ENCODE data around the gene RAB13. TPM values are rescaled to one million over a fixed set of nuclear protein-coding genes. Genes with fewer than 3 reads are reported as not detected.

RAB13 gene
- total and polyA plus RNA-seq, 2 of the 13 experiments (the other 11 are each of a cell fraction or from before 2014, with no cell fraction given) = 15.9 to 24.7 TPM

- H3K27ac ChIP-seq (ENCODE audit: extremely low read length, insufficient read depth, low read length) = peak overlapping the region; percentile 75
- H3K27me3 ChIP-seq (ENCODE audit: control insufficient read depth in 1 of 2, insufficient read depth in 2 of 2, low read length in 2 of 2) = peaks cover 0 to 7% of the 10 kb centered on the region in 2 experiments; a peak in 1 of 5 replicates
- H3K9ac ChIP-seq (ENCODE audit: insufficient read depth, low read depth, low read length) = peak overlapping the region; percentile 85
- ATAC-seq (no peak), DNase-seq (ENCODE audit: low spot score) (no peak), FAIRE-seq (no peak)
- H3K79me2 ChIP-seq (ENCODE audit: insufficient read depth, low read length) = peaks cover 50% of the 10 kb centered on the region
- peak overlapping the region; percentile 89 for H3K4me2 ChIP-seq (ENCODE audit: low read depth, low read length)
- ChIA-PET POLR2A (interaction anchor here (1.0 to 7.0 kb wide), 5 partner anchors 10 to 33 kb away, joined by 3 to 89 read pairs (median 12); partner anchors contain the start of genes CREB3L4, DENND4B, JTB and RPS27), CTCF (ENCODE audit: low intra/inter-chr PET ratio, low total read pairs) (no interaction called here)
- H2AFZ ChIP-seq (ENCODE audit: low read length) = no peak overlapping the region
- H3K4me1 ChIP-seq (ENCODE audit: insufficient read depth, low read length) = peaks cover 67% of the 10 kb centered on the region
- H4K20me1 ChIP-seq (ENCODE audit: insufficient read depth, low read length) = peaks cover 7% of the 10 kb centered on the region; the same call in 1 of the 2 replicates
- intact Hi-C loops (cut with micrococcal nuclease; ENCODE audit: unreplicated experiment) (loop anchor here (5.0 kb wide), 1 partner anchor 35 kb away; the partner anchor contains the start of gene GATAD2B), in situ Hi-C loops (cut with HindIII; ENCODE audit: extremely low pct_ligation_motif_present, low pct_unique_long_range_greater_than_20kb) (no loop called here)
- 27% methylated on average over 6 of the region's 6 CpGs for WGBS (ENCODE audit: low lambda C conversion rate)
- H3K36me3 ChIP-seq (replicated peaks in 1 of 2; ENCODE audit: control insufficient read depth in 1 of 2, insufficient read depth in 2 of 2, low read length in 2 of 2) = peaks cover 2 to 22% of the 10 kb centered on the region in 2 experiments; a peak in 4 of 5 replicates
- peak overlapping the region; percentile 89 to 99 (median 92) for H3K4me3 ChIP-seq (replicated peaks in 1 of 3; ENCODE audit: insufficient read depth in 1 of 3, low read depth in 2 of 3, low read length in 3 of 3)
- no TSS peak for BruUV-seq (replicated peaks)
- no peak for TF ChIP-seq YEATS4 (CRISPR knock-in tag; IDR thresholded peaks at IDR 0.05; ENCODE audit: borderline replicate concordance)
- no peak for TF ChIP-seq ZSCAN5A (CRISPR knock-in tag; IDR thresholded peaks at IDR 0.05; ENCODE audit: borderline replicate concordance)
- TF ChIP-seq CAMTA2 (CRISPR knock-in tag; IDR thresholded peaks at IDR 0.05; ENCODE audit: borderline replicate concordance) = 0 out of 2 replicates have a peak, but pooled peaks have one; percentile 10
- H3K9me3 ChIP-seq (ENCODE audit: low read length) = no peaks in the 10 kb centered on the region
Measured at GRCh38 chr1:153956997-153957715, 29.0 kb downstream of the RAB13 start.

GRCh38 chr1:153954826-153955225 lies 31.3 kb downstream of the RAB13 start:
- peak overlapping the region; percentile 78; the same call in 1 of the 2 replicates for H3K4me2 ChIP-seq (ENCODE audit: low read depth, low read length)
- H4K20me1 ChIP-seq (ENCODE audit: insufficient read depth, low read length) = peaks cover 7% of the 10 kb centered on the region; the same call in 1 of the 2 replicates
- peak overlapping the region in 1 of 3 experiments; percentile 17; a peak in 1 of 6 replicates for H3K4me3 ChIP-seq (replicated peaks in 1 of 3; ENCODE audit: insufficient read depth in 1 of 3, low read depth in 2 of 3, low read length in 3 of 3)
- 99% methylated on average over 10 of the region's 10 CpGs for WGBS (ENCODE audit: low lambda C conversion rate)
- intact Hi-C loops (cut with micrococcal nuclease; ENCODE audit: unreplicated experiment) (loop anchor here (5.0 kb wide), 1 partner anchor 33 kb away; the partner anchor contains the start of gene GATAD2B), in situ Hi-C loops (cut with HindIII; ENCODE audit: extremely low pct_ligation_motif_present, low pct_unique_long_range_greater_than_20kb) (no loop called here)
- ATAC-seq (no peak), FAIRE-seq (no peak), DNase-seq (ENCODE audit: low spot score) (no peak)
- H3K36me3 ChIP-seq (replicated peaks in 1 of 2; ENCODE audit: control insufficient read depth in 1 of 2, insufficient read depth in 2 of 2, low read length in 2 of 2) = peaks cover 12 to 37% of the 10 kb centered on the region in 2 experiments
- H3K27me3 ChIP-seq (ENCODE audit: control insufficient read depth in 1 of 2, insufficient read depth in 2 of 2, low read length in 2 of 2) = peaks cover 0 to 7% of the 10 kb centered on the region in 2 experiments; a peak in 1 of 5 replicates
- no TSS peak for BruUV-seq (replicated peaks)
- ChIA-PET CTCF (ENCODE audit: low intra/inter-chr PET ratio, low total read pairs) (no interaction called here), POLR2A (interaction anchor here (1.1 to 7.0 kb wide), 6 partner anchors 9 to 36 kb away, joined by 5 to 89 read pairs (median 14); partner anchors contain the start of genes CREB3L4, GATAD2B, JTB and RPS27)
- H3K79me2 ChIP-seq (ENCODE audit: insufficient read depth, low read length) = peaks cover 39% of the 10 kb centered on the region
- H2AFZ ChIP-seq (ENCODE audit: low read length) = no peak overlapping the region
- peaks cover 55% of the 10 kb centered on the region for H3K4me1 ChIP-seq (ENCODE audit: insufficient read depth, low read length)
- H3K27ac ChIP-seq (ENCODE audit: extremely low read length, insufficient read depth, low read length) = peak overlapping the region; percentile 72
- no peaks in the 10 kb centered on the region for H3K9me3 ChIP-seq (ENCODE audit: low read length)
- peak overlapping the region; percentile 48; the same call in 1 of the 2 replicates for H3K9ac ChIP-seq (ENCODE audit: insufficient read depth, low read depth, low read length)
- TF ChIP-seq ZFP41 (CRISPR knock-in tag; IDR thresholded peaks at IDR 0.05; ENCODE audit: borderline replicate concordance) = no peak
- TF ChIP-seq ZBTB33 (CRISPR knock-in tag; IDR thresholded peaks at IDR 0.05) = no peak
- no peak for TF ChIP-seq MXD3 (CRISPR knock-in tag; IDR thresholded peaks at IDR 0.05)
- TF ChIP-seq ZNF589 (CRISPR knock-in tag; conservative IDR thresholded peaks at IDR 0.05) = no peak
- no peak for TF ChIP-seq NRL (CRISPR knock-in tag; IDR thresholded peaks at IDR 0.05; ENCODE audit: borderline replicate concordance)
- no peak for TF ChIP-seq SALL1 (CRISPR knock-in tag; IDR thresholded peaks at IDR 0.05)
- TF ChIP-seq ZBTB7B (CRISPR knock-in tag; IDR thresholded peaks at IDR 0.05) = no peak
